IPS DF 4.7 (cell line): ENCODE data around the gene SHTN1.

ENCODE experiments used
- DNase-seq: peaks from one replicate; pipeline ENCODE4 v3.0.0-alpha.2; 2013; ENCODE audit warnings: low spot score; ENCODE audit errors: extremely low read depth

The SHTN1 gene

DNA sequence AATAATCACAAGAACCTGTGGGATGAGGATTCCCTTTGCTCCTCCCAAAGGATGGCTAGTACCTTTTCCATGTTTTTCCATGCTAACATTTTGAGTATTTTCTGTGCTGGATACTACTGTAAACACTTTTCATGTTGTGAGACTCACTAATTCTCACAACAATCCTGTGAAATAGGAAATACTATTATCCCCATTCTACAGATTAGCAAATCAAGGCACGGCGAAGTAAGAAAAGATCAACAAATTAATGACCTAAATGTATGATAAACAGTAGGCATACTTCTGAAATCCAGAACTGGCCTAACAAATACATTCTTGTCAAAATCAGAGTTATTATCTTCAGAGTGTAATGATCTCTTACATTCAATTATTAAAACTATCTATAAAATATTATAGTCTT lies 86.4 kb downstream of the SHTN1 start:
- DNase-seq = no peak

DNA sequence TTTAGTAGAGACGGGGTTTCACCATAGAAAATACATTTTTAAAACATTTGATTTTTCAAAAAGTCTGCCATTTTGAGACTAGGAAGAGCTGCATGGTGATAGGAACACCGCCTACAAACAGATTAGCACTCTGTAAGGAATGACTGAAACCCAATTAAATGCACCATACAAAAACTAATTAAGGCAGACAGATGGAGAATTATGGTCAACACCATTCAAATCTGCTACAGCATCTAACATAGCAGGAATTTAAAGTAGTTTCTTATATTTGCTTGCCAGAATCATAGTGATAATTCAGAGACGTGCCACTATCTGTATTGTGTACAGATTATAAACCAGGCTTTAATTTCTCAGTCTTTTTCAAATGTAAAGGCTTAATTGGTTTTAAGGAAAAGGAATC lies 87.5 kb downstream of the SHTN1 start:
- DNase-seq = no peak

- DNase-seq = no peak
These were observed 89.6 kb downstream of the SHTN1 start for GRCh38 chr10:116915340-116915739.

DNA sequence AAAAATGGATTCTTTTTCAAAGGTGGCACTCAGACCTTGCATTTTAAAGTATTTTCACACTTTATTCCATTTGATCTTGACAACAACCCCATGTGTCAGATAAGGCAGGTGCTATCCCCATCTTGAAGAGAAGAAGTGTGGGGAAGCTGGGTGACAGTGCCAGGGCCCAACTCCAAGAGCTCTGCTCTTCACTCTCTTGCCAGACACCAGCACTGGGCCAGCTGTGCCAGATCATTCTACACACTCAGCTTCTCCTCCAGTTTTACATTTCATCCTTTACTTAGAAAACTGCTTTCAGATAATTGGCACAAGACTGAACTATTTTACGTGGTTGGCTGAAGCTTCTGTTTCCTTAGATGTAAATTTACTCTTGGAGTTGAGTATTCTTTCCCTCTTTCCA lies 91.3 kb downstream of the SHTN1 start:
- no peak for DNase-seq

- no peak for DNase-seq
These were observed 92.8 kb downstream of the SHTN1 start for GRCh38 chr10:116912162-116912561.

GRCh38 chr10:116910910-116911309 lies 94.1 kb downstream of the SHTN1 start:
- DNase-seq = no peak

GRCh38 chr10:116909307-116909706 lies 95.7 kb downstream of the SHTN1 start:
- DNase-seq = no peak

GRCh38 chr10:116907245-116907987 lies 97.6 kb downstream of the SHTN1 start:
- DNase-seq = no peak

DNA sequence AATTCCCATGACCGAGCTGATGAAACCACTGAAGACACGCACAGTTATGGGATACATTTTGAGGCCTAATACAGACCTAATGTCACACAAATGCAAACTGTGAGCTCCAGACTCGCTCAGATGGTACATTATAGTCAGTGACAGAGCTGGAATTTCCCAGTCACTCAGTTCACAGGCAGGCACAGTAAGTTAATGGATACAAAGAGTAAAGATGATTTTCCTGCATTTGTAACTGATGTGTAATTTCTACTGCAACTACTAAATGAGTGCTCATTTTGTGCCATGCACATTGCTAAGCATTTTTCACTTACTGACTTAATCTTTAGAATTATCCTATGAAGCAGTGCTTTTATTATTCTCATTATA lies 99.2 kb downstream of the SHTN1 start:
- no peak for DNase-seq

- DNase-seq = no peak
These were observed 105.4 kb downstream of the SHTN1 start for GRCh38 chr10:116899626-116900025.

DNA sequence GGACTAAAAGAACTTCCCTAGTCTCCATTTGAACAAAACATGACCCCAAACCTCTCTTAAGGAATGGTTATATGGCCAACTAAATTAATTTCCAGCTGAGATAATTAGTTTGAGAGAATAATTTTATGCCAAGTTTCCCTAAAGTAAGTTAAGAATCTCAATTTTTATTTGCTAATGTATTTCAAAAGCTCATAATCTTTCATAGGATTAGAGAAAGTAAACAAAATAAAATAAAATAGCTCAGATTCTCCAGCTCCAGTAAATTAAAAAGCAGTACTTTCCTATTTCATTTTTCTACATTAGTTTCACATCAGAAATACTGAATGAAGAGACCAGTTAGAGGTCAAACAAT lies 111.3 kb downstream of the SHTN1 start:
- DNase-seq = no peak

DNA sequence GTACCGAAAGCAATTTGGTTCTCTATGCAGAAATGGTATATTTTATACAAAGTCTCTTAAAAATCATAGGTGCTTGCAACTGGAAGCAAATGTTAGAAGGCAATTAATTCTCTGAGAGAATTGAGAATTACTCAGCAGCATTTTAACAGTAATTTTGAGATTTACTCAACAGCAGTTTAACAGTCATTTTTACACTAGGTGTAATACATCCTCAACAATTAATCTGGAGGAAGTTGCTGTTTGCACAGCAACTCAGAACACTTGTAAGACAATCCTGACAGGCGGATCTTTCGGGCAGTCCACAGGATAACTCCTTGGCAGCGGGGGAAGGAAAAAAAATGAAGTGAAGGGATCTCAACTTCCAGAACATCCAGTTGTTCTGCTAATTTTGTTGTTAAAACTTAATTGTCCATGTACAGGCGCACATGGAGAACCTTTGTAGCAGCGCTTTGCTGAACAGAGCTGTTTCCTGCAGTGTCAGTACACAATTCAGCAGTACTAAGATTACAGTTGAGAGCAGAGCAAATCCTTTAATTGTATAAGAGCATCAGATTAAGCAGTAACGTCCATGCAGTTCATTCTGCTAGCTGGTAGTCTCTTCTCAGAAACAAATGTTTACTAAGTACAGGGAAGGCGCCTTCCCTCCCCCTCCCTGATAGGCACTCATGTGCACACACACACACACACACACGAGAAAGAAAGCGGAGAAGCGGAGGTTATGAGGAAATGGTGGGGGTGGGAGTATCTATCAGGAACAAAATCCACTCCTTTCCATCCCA lies 111.9 kb downstream of the SHTN1 start:
- no peak for DNase-seq

GRCh38 chr10:116891208-116891607 lies 113.8 kb downstream of the SHTN1 start:
- no peak for DNase-seq

GRCh38 chr10:116889066-116889465 lies 115.9 kb downstream of the SHTN1 start:
- DNase-seq = no peak

- no peak for DNase-seq
These were observed 116.5 kb downstream of the SHTN1 start for GRCh38 chr10:116888380-116889055.

DNA sequence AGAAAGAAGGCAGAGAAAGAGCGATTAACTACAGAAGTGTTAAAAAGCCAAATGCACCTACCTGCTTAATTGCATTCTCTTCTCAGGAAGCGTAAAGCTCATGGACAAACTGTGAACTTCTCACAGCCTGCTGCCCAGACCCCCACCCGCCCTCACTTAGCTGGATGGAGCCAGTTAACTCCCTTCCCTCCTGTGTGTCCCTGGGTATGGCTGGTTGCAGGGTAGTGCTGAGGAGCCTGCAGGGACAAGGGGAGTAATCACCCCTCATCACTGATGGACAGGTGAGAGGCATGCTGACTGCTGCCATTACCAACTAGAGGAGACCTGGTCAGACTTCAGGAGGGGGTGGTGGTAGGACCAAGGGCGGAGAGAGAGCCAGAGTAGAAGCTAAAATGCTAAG lies 118.2 kb downstream of the SHTN1 start:
- DNase-seq = no peak

GRCh38 chr10:116882639-116883038 lies 122.3 kb downstream of the SHTN1 start:
- no peak for DNase-seq

DNA sequence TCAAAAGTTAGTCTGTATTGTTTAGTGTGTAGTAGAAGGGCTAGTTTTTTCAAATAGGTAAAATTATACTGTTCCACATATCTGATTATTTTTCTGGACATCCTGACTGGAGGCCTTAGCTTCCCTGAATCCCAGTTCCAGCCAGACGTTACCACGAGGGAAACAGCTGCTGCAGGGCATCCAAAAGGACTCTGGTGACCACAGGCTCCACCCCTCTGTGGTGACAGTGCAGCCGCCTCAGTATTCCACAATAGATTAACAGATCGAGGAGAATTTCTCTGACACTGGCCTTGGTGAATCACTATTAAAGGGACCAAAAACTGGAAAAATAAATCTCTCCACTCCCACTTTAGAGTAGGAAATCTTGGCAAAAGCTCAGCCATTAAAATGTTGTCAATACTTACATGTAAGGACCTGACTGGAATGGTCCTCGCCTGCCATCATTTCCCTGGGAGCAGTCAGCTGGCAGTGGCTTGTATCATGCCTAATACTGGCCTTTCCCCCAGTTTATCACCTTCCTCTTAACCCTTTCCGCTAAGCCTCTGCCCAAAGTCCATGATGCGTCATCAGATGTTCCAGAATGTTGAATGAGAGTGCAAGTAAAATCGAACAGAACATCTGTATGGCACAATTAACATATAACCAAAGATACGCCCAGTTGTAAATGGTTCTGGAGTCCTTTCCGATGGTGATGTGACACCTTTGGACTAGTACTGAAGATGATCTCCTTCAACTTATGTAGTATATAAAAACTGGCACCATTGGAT lies 124.1 kb downstream of the SHTN1 start:
- no peak for DNase-seq

- no peak for DNase-seq
These were observed 125.2 kb downstream of the SHTN1 start for GRCh38 chr10:116879817-116880216.

GRCh38 chr10:116878123-116878522 lies 126.9 kb downstream of the SHTN1 start:
- DNase-seq = no peak

DNA sequence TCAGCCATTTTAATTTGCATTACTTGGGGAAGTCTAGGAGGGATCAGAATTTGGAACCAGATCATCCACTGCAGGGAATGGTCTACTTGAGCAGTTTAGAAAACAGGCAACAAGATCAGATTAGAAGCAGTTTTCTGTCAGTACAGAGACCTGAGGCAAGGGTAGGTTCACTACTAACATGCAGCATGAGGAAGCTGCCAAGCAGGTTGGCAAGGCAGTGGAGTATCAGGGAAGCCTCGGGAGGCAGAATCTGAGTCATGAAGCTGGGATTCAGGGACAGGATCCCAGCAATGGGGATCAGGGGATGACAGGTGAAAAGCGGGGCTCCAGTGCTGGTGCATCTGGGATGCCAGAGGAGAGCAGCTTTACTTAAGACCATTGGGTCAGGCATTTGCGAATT lies 127.6 kb downstream of the SHTN1 start:
- no peak for DNase-seq

DNA sequence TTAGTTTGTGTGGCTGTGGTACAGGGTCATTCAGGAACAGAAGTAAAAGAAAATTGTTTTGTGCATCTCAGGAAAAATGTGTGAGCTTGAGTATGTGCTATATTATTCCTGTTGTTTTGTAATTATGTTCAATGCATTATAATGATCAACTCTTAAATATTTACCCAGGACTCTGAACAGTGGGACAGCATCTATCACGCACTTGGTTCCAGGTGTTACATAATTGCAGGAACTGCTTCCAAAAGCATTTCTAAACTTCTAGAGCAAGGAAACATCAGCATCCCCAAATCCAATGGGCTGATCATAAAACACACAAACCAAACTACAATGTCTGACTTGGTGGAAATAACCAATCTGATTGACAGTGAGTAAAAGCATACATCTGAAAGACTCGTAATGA lies 129.1 kb downstream of the SHTN1 start:
- no peak for DNase-seq
